ENCODE data around the gene SGO2. TPM values are rescaled to one million over a fixed set of nuclear protein-coding genes. Genes with fewer than 3 reads are reported as not detected.

SGO2 gene
- total and polyA plus RNA-seq, 9 of the 15 experiments (the other 6 are each of a cell fraction or from before 2014, with no cell fraction given) = 14.5 to 25.9 (median 16.6) TPM

GRCh38 chr2:200591308-200591707 is 65.3 kb downstream of the SGO2 start:
- H3K4me2 ChIP-seq (ENCODE audit: insufficient read depth, low read length) = no peak overlapping the region
- H3K36me3 ChIP-seq (ENCODE audit: control insufficient read depth, insufficient read depth, low read length) = no peaks in the 10 kb centered on the region
- H3K9ac ChIP-seq (ENCODE audit: insufficient read depth in 1 of 2, low read depth in 2 of 2, low read length in 2 of 2) = no peak overlapping the region
- TF ChIP-seq, protein P1, sequence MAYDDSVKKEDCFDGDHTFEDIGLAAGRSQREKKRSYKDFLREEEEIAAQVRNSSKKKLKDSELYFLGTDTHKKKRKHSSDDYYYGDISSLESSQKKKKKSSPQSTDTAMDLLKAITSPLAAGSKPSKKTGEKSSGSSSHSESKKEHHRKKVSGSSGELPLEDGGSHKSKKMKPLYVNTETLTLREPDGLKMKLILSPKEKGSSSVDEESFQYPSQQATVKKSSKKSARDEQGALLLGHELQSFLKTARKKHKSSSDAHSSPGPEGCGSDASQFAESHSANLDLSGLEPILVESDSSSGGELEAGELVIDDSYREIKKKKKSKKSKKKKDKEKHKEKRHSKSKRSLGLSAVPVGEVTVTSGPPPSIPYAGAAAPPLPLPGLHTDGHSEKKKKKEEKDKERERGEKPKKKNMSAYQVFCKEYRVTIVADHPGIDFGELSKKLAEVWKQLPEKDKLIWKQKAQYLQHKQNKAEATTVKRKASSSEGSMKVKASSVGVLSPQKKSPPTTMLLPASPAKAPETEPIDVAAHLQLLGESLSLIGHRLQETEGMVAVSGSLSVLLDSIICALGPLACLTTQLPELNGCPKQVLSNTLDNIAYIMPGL (CRISPR knock-in tag; IDR thresholded peaks at IDR 0.05) = no peak
- DNase-seq (ENCODE audit: extremely low read depth in 1 of 4, low spot score in 3 of 4) (no peak), FAIRE-seq (no peak), ATAC-seq (no peak)
- no peak overlapping the region for H3K4me3 ChIP-seq
- H3K27ac ChIP-seq (ENCODE audit: extremely low read depth, low read depth, low read length) = no peak overlapping the region
- H3K9me3 ChIP-seq (replicated peaks; ENCODE audit: control insufficient read depth, insufficient read depth, low read depth, low read length) = no peaks in the 10 kb centered on the region
- no peaks in the 10 kb centered on the region for H4K20me1 ChIP-seq (replicated peaks; ENCODE audit: control insufficient read depth, insufficient read depth, low read length)
- 2% methylated on average over 5 of the region's 5 CpGs for WGBS (ENCODE audit: insufficient coverage, low coverage, missing lambda C conversion rate)
- in situ Hi-C loops (cut with MboI) (no loop called here), intact Hi-C loops (cut with micrococcal nuclease) (loop anchor here (10.0 kb wide), 1 partner anchor 607 kb away; no protein-coding TSS in a partner anchor)
- H3K27me3 ChIP-seq (ENCODE audit: control insufficient read depth in 2 of 2, insufficient read depth in 2 of 2, low read length in 2 of 2) = no peaks in the 10 kb centered on the region; a peak in 1 of 5 replicates
- no peak overlapping the region for H2AFZ ChIP-seq (ENCODE audit: low read depth, low read length)
- ChIA-PET POLR2A (no interaction called here), CTCF (ENCODE audit: low intra/inter-chr PET ratio) (no interaction called here)
- no peaks in the 10 kb centered on the region for H3K79me2 ChIP-seq (ENCODE audit: control insufficient read depth, insufficient read depth, low read length)
- no peaks in the 10 kb centered on the region for H3K9me1 ChIP-seq (ENCODE audit: control insufficient read depth, insufficient read depth, low read length)
- no TSS peak for BruUV-seq (replicated peaks)
- no peaks in the 10 kb centered on the region for H3K4me1 ChIP-seq (replicated peaks in 1 of 2; ENCODE audit: control insufficient read depth in 2 of 2, insufficient read depth in 2 of 2, low read length in 2 of 2)

DNA sequence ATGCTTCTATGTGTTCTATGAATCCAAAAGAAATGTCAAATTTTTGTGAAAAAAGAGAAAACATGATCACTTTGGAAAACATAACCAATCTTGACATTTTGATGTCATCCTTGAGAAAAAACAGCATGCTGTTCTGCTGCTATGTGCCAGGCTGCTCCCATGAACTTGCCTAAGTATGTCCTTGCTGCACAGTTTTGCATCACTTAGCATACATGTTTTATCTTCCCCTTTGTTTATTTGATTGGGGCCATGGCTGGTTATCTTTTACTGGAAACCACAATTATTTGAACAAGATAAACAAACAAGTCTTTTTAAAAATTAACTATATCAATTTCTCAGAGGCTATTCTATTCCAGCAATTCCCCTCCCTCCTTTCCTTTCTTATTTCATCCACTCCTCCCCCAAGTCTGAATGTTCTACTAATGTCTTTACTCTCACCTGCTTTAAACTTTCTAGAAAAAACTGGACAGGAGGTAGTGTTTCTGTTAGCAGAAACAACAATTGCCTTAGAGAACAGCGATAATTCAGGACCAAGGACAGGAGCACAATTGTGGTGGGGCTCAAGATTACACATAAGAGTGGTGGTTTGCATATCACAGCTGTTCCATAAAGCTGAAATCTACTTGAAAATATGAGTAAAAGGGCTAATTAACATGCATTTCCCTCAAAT is 66.5 kb downstream of the SGO2 start:
- no peak for FAIRE-seq
- no TSS peak for BruUV-seq (replicated peaks)
- no peak for ATAC-seq
- TF ChIP-seq POU5F1 (IDR thresholded peaks at IDR 0.05; ENCODE audit: borderline replicate concordance, low read depth, low read length, partially characterized antibody) (no peak), EHMT2 (IDR thresholded peaks at IDR 0.05) (peak; percentile 93)
- TF ChIP-seq, protein P2, sequence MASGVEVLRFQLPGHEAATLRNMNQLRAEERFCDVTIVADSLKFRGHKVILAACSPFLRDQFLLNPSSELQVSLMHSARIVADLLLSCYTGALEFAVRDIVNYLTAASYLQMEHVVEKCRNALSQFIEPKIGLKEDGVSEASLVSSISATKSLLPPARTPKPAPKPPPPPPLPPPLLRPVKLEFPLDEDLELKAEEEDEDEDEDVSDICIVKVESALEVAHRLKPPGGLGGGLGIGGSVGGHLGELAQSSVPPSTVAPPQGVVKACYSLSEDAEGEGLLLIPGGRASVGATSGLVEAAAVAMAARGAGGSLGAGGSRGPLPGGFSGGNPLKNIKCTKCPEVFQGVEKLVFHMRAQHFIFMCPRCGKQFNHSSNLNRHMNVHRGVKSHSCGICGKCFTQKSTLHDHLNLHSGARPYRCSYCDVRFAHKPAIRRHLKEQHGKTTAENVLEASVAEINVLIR (CRISPR knock-in tag; IDR thresholded peaks at IDR 0.05) = no peak

More for the DNA sequence above, 66.5 kb downstream of the SGO2 start:
- Histone ChIP-seq H3K4me2 (ENCODE audit: insufficient read depth, low read length) (no peak overlapping the region), H3K27me3 (ENCODE audit: control insufficient read depth in 2 of 2, insufficient read depth in 2 of 2, low read length in 2 of 2) (no peaks in the 10 kb centered on the region; a peak in 1 of 5 replicates), H3K9me3 (replicated peaks; ENCODE audit: control insufficient read depth, insufficient read depth, low read depth, low read length) (no peaks in the 10 kb centered on the region), H3K79me2 (ENCODE audit: control insufficient read depth, insufficient read depth, low read length) (no peaks in the 10 kb centered on the region), H4K20me1 (replicated peaks; ENCODE audit: control insufficient read depth, insufficient read depth, low read length) (no peaks in the 10 kb centered on the region), H2AFZ (ENCODE audit: low read depth, low read length) (no peak overlapping the region), H3K4me3 (no peak overlapping the region), H3K9me1 (ENCODE audit: control insufficient read depth, insufficient read depth, low read length) (no peaks in the 10 kb centered on the region), H3K36me3 (ENCODE audit: control insufficient read depth, insufficient read depth, low read length) (no peaks in the 10 kb centered on the region), H3K9ac (ENCODE audit: insufficient read depth in 1 of 2, low read depth in 2 of 2, low read length in 2 of 2) (no peak overlapping the region), H3K27ac (ENCODE audit: extremely low read depth, low read depth, low read length) (no peak overlapping the region), H3K4me1 (replicated peaks in 1 of 2; ENCODE audit: control insufficient read depth in 2 of 2, insufficient read depth in 2 of 2, low read length in 2 of 2) (no peaks in the 10 kb centered on the region)
- in situ Hi-C loops (cut with MboI) = no loop called here
- DNase-seq (ENCODE audit: extremely low read depth in 1 of 4, low spot score in 3 of 4) = no peak
- ChIA-PET POLR2A (no interaction called here), CTCF (ENCODE audit: low intra/inter-chr PET ratio) (no interaction called here)
- intact Hi-C loops (cut with micrococcal nuclease) = loop anchor here (10.0 kb wide), 1 partner anchor 608 kb away; no protein-coding TSS in a partner anchor
- 0% methylated on average over 1 of the region's 1 CpG for WGBS (ENCODE audit: insufficient coverage, low coverage, missing lambda C conversion rate)

Measured in K562 (cell line).